ENCODE data around the gene GNAO1.
"Not testable (repeated sequence)": the region's sequence is repeated elsewhere in the genome, so short reads cannot be mapped to it uniquely, and the experiment has no call there.

GNAO1 gene

DNA sequence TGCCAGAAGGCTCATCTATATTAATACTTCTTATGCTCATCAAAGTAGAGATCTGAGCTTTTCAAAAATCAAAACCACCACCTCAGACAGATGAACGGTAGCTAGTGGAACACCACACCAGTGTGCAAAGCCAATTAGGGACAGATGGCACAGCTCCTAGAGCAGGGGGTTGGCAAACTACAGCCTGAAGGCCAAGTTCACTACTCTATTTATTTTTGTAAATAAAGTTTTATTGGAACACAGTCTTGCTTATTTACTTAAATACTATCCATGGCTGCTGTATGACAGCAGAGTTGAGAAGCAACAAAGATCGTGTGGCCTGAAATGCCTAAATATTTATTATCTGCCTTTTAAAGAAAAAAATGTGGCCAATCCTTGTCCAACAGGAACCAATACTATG lies 177.3 kb downstream of the GNAO1 start:
- DNase-seq: no peak

DNA sequence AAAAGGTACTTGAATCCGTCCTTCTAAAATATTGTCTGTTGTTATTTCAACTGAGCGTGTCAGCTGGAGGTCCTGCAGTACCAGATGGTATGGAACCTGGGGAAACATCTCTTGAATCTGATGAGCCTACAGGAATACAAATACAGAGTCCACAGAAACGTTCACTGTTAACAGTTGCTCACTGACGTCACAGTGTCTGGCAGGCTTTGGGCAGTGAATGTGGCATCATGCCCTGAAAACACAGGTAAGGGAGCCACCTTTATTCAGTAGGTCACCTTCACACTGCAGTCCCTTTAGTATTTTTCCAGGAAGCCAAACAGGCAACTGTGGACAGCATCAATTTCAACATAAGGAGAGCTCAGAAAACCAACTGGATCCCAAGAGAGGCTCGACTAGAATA lies 177.9 kb downstream of the GNAO1 start:
- no peak for DNase-seq

DNA sequence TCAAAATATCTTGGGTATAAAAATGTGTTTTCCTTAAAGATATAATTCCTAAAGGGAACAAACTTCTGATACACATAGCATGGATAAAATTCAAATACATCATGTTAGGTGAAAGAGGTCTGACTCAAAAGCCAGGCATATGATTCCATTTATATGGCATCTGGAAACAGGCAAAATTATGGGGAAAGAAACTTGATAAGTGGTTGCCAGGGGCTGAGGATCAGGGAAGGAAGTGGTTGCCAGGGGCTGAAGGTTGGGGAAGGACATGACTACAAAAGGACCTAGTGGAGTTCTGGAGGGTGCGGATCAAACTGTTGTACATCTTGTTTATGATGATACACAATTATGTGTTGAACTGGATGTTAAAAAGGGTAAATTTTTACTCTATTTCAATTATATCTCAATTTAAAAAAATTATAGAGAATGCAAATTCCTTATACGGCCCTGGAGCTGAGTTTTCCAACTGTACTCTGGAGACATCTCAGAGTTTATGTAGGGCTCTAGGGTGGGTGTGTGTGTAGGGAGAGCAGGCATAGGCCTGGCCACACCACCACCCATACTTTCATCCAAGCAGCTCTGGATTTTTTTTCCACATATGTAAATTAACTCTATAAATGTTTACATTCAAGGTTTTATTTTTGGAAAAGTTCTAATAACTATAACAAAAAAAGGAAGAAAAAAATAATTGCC lies 179.0 kb downstream of the GNAO1 start:
- no peak for DNase-seq

DNA sequence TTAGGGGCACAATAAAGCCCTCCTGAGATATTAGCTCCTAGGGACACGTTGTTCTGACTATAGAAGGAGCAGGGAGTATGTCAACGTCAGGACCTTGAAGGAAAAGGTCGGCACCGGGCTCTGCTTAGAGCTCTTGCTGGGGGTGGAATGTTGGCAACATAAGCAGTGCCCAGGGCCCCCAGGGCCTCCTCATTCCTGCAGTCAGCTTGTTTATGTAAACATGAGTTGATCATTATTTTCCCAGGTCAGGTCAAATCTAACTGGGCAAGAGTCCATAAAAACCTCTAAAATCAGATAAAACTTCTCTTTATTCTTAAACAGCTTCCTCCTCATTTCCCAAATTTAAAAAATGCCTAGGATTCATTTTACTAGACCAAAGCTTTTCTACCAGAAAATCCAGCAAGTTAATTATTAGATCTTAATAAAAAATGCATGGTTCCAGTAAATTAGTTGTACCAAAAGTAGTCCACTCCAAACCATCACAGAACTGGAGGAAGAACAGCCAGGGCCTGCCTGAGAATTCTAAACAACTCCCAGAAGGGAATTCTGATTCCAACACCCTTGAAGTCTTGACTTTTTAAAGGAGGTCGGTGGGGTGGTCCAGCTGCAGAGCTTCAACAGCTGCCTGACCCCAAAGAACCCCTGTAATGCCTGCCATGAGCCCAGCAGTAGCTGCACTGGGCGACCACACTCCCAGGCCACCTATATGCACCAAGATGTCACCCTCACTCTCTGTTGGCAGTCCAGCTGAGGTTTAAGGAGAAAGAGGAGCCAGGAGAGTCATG lies 179.8 kb downstream of the GNAO1 start:
- no peak for DNase-seq

DNA sequence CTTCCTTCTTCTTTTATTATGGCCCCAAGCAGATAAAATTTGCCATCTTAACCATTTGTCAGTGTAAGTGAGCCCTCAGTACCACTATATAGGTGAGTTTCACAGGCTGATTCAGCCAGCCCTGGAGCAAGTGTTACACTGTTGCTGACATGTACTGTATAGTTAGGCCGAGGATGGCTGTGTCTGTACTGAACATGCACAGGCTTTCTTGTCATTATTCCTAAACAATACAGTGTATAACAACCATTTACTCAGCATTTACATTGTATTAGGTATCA lies 180.3 kb downstream of the GNAO1 start:
- DNase-seq: no peak

DNA sequence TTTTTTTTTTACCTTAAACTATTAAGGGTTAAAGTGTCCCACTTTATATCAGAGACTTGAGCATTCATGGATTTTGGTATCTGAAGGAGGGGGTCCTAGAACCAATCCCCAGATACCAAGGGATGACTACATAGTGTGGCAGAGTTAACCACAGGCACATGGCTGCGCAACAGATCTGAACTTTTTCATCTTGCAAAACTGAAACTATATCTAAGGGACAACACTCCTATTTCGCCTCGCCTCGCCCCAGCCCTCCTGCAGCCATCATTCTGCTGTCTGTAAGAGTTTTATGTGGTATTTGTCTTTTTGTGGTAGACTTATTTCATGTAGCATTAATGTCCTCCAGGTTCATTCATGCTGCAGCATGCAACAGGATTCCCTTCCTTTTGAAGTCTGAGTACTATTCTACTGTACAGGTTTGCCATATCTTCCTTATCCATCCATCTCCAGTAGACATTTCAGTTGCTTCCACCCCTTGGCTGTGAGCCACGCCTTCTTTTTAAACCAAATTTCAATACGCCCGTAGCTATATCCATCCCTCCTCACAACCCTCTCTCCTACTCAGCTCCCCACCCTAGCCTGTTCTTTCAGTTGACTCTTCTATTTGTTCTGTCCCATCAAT lies 180.8 kb downstream of the GNAO1 start:
- peak in 1 of 5 donors; percentile 9 for DNase-seq

DNA sequence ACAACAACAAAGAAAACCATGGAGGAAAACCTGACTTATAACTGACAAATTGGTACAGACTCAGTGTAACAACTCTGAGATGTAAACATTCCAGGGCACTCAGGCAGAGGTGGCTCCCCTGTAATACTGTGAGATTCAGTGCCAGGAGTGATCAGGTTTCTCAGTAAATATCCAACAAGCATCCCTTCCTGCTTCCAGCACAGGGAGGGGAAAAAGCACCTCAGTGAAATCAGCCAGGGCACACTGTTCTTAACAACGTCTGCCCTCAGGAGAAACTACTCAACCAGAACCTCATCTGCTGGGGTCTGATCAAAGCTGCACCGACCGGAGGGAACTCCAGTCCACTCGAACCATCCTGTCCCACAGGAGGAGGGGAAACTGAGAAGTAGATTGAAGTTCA lies 181.7 kb downstream of the GNAO1 start:
- DNase-seq: no peak

DNA sequence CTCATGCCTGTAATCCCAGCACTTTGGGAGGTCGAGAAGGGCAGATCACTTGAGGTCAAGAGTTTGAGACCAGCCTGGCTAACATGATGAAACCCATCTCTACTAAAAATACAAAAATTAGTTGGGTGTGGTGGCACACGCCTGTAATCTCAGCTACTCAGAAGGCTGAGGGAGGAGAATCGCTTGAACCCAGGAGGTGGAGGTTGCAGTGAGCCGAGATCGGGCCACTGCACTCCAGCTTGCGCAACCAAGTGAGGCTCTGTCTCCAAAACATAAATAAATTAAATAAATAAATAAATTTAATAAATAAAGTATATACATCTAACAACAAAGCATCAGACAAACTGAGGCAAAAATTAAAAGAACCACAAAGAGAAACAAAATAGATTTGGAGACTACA lies 184.5 kb downstream of the GNAO1 start:
- not testable (repeated sequence) for DNase-seq

DNA sequence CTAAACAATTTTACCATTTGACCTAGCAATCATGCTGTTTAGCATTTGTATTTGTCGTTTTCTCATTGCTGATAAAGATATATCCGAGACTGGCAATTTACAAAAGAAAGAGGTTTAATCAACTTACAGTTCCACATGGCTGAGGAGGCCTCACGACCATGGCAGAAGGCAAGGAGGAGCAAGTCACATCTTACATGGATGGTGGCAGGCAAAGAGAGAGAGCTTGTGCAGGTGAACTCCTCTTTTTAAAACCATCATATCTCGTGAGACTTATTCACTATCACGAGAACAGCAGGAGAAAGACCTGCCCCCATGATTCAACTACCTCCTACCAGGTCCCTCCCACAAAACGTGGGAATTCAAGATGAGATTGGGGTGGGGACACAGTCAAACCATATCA lies 187.8 kb downstream of the GNAO1 start:
- DNase-seq: not testable (repeated sequence)

DNA sequence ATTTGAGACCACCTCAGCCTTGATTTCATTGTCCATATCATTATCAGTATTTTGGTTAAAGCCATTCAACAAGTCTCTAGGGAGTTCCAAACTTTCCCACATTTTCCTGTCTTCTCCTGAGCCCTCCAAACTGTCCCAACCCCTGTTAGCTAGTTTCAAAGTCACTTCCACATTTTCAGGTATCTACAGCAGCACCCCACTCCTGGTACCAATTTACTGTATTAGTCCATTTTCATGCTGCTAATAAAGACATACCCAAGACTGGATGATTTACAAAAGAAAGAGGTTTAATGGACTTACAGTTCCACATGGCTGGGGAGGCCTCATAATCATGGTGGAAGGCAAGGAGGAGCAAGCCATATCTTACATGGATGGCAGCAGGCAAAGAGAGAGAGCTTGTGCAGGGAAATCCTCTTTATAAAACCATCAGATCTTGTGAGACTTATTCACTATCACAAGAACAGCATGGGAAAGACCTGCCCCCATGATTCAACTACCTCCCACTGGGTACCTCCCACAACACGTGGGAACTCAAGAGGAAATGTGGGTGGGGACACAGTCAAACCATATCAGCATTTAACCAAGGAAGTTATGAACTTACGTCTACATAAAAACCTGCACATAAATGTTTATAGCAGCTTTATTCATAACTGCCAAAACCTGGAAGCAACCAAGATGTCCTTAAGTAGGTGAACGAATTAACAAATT lies 189.6 kb downstream of the GNAO1 start:
- not testable (repeated sequence) for DNase-seq

DNA sequence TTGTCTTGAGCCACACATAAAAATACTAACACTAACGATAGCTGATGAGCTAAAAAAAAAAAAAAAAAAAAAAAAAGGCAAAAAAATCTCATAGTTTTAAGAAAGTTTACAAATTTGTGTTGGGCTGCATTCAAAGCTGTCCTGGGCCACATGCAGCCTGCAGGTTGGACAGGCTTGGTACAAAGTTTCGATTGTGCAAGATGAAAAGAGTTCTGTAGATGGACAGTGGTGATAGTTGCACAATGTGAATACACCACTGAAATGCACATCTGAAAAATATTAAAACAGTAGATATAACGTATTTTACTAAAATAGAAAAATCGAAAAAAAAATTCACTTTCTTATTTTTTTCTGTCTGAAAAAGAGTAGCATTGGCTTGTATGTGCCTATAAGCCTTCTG lies 191.2 kb downstream of the GNAO1 start:
- no peak for DNase-seq

DNA sequence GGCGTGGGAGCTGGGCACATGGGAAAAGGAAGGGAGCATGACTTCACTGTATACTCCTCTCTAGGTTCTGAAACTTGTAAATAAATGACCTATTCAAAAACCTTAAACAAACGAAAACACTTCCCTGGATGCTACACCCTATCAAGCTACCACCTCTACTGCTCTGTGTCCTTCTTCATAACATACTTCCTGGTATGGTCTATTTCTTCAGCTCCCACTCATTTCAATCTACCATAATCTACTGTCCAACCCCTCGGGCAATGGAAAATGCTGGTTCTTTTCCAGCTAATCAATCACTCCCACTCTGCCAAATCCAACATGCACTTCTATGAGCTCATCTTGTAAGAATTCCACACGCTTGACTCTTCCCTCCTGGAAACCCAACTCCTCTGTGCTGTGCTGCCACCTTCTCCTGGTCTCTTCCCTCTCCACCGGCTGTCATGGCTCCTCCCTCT lies 191.6 kb downstream of the GNAO1 start:
- DNase-seq: no peak

DNA sequence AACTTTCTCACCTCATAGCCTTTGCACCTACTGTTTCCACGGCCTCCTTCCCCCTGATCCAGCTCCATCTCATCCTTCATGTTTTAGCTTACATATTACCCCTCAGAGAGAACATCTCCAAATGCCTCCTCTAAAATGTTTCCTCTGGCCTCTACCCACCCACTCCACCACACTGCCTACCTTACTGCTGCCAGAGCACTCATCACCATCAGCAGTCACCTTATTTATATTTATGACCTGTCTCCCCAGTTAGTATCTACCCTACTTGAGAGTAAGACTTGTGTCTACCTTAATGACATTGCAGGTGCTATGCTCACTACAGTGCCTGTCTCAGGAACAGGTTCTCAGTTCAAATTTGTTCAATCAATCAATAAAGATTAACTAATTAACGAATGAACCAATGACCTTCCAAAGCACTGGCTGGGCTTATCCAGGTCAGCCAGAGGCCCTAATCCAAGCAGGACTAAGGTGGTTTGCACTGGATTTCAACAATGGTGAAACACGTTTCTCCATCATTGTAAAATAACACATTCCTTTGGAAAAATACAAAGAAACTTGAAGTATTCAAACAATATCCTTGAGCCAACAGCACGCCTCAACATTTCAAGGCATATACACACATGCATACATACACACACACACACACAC lies 192.9 kb downstream of the GNAO1 start:
- no peak for DNase-seq

DNA sequence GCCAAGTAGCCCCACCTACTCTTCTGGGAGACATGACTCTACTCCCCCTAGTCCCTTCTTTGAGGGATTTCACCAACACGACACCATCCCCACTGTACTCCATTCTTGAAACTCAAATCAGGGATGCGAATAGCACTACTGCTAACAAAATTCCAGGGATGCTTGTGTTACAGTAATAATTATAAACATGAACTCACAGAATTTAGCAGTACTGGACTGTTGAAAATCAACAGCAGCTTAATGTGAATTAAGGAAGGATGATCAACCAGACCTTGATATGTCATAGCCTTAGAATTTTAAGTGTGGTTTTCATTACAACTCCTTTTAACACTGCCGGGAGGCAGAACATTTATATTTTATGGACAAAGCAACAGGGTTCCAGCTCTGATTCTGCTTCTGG lies 196.1 kb downstream of the GNAO1 start:
- DNase-seq: no peak

DNA sequence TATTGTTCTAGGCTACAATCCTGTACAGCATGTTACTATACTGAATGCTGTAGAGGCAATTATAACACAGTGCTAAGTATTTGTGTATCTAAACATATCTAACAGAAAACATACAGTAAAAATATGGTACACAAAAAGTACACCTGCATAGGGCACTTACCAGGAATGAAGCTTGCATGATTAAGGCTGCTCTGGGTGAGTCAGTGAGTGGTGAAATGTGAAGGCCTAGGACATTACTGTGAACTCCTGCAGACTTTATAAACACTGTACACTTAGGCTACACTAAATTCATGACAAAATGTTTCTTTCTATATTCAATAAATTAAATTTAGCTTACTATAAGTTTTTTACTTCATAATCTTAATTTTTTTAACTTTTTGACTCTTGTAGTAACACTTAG lies 196.9 kb downstream of the GNAO1 start:
- no peak for DNase-seq

DNA sequence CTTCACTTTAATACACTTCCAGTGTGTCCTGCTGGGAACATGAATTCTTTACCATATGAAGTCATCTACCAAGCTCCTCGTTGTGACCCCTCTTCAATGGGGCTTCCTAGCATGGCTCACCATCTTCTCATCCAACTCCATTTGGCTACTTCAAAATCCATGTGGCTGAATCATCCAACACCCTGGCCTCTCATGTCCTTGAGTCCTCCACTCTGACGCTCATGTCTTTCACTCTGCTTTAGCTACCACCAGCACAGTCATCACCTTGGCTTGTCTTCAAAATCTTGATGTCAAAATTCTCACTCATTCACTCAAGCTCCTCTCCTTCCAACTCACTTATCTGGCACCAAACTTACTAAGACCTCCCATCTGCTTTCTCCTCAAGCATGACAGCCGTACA lies 198.3 kb downstream of the GNAO1 start:
- no peak for DNase-seq

DNA sequence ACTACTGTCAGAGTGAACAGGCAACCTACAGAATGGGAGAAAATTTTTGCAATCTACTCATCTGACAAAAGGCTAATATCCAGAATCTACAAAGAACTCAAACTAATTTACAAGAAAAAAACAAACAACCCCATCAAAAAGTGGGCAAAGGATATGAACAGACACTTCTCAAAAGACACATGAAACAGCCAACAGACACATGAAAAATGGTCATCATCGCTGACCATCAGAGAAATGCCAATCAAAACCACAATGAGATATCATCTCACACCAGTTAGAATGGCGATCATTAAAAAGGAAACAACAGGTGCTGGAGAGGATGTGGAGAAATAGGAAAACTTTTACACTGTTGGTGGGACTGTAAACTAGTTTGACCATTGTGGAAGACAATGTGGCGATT lies 205.4 kb downstream of the GNAO1 start:
- not testable (repeated sequence) for DNase-seq

DNA sequence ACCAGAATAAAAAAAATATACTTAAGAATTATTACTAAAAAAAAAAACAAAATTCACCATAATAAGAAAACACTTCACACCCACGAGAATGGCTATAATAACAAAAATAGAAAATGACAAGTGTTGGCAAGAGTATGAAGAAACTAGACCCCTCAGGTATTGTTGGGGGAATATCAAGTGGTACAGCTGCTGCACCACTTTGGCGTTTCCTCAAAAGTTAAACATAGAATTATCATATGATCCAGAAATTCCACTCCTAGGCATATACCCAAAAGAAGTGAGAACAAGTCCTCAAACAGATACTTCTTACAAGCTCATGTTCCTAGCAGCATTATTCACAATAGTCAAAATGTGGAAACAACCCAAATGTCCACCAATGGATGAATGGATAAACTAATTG lies 207.8 kb downstream of the GNAO1 start:
- DNase-seq: no peak

DNA sequence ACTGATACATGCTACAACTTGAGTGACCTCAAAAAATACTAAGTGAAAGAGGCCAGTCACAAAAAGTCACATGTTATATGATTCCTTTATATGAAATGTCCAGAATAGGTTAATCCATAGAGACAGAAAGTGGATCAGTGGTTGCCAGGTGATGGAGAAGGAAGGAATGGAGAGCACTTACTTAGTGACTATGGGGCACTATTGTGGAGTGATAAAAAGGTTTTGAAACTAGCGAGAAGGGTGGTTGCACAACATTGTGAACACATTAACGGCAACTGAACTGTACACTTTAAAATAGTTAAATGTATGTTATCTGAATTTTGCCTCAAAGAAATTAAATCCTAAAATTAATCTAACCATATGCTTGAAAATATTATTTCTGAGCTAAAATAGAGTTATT lies 208.2 kb downstream of the GNAO1 start:
- DNase-seq: no peak

DNA sequence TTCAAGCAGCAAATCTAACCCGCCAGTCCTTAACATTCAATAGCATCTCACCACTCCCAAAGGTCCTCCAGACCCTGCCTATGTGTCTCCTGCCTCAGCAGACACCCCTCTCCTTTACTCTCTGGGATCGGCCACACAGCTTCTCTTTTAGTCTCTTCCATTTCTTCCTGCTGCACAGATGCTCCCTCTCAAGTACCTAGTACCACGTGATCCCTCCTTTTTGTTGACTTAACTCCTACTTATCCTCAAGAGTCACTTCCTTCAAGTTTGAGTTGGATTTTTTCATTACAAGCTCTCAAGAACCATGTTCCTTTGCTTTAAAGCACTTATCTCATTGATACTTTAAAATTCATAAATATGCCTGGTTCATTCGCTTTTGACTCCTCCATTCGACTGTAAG lies 209.2 kb downstream of the GNAO1 start:
- no peak for DNase-seq

DNA sequence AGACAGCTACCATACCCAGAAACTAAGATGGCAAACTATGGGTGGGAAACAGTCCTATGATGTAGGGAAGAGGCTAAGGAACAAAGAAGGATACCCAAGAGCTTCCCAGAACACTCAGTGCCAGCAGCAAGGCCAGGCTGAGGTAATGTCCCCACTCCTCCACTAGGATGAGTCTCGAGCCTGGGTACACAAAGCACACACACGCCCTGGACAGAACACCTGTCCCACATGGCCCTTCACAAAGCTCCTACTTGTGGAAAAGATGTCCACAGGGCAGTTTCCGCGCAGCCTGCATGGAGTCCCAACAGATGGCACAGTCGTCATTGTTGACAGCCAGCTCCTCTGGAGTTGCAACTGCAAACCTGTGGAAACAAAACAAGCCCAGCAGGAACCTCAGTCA lies 210.2 kb downstream of the GNAO1 start:
- DNase-seq: no peak

DNA sequence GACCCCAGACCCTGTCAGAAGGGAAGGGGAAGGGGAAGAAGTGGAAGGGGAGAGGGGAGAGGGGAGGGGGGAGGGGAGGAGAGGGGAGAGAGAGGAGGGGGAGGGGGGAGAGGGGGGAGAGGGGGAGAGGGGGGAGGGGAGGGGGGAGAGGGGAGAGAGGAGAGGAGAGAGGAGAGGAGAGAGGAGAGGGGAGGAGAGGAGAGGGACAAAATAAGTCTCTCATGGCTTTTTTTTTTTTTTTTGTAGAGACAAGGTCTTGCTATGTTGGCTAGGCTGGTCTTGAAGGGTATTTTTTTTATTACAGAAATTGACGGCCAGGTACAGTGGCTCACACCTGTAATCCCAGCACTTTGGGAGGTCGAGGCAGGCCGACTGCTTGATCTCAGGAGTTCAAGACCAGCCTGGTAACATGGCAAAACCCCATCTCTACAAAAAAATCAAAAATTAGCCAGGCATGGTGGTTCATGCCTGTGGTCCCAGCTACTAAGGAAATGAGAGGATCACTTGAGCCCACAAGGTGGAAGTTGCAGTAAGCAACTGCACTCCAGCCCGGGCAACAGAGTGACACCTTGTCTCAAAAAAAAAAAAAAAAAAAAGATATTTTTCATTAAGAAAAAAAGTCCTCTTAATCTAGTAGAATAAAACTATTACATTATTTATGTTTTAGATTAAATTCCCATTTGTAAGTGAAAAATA lies 214.8 kb downstream of the GNAO1 start:
- DNase-seq: no peak
